ENCODE data around the gene RTP3.

RTP3 gene

GRCh38 chr3:46470831-46471230, 26.9 kb upstream of the RTP3 start:
- no peak for DNase-seq
- no peak overlapping the region for H4K12ac ChIP-seq (ENCODE audit: low read depth, low read length)
- no peak overlapping the region for H3K4me2 ChIP-seq (ENCODE audit: low read length)
- H2BK5ac ChIP-seq (ENCODE audit: low read depth, low read length, poor library complexity), result no peak overlapping the region
- no peak overlapping the region for H2AK5ac ChIP-seq (ENCODE audit: low read length)
- H3K14ac ChIP-seq (ENCODE audit: low read length), result no peak overlapping the region
- no peak overlapping the region for H3K27ac ChIP-seq (ENCODE audit: low read depth, low read length)
- no peak overlapping the region for H3K4ac ChIP-seq (ENCODE audit: low read depth, low read length)
- H3K36me3 ChIP-seq (ENCODE audit: control insufficient read depth in 1 of 2, insufficient read depth in 2 of 2, low read length in 2 of 2), result no peaks in the 10 kb centered on the region
- H3K4me3 ChIP-seq (ENCODE audit: low read depth, low read length), result no peak overlapping the region
- no peaks in the 10 kb centered on the region for H3K27me3 ChIP-seq (ENCODE audit: insufficient read depth, low read length)
- WGBS (ENCODE audit: extremely low coverage, insufficient coverage, insufficient read length), result no CpG with 5 or more reads among the region's 4 CpGs
- H3K79me2 ChIP-seq (ENCODE audit: control insufficient read depth, insufficient read depth, low read length, poor library complexity), result no peaks in the 10 kb centered on the region
- no peak overlapping the region for H2BK12ac ChIP-seq (ENCODE audit: low read length)
- no peak overlapping the region for H2AFZ ChIP-seq (ENCODE audit: insufficient read depth, low read length, poor library complexity)
- no peak overlapping the region for H3K9ac ChIP-seq (ENCODE audit: low read length)
- no peak overlapping the region for H3K18ac ChIP-seq (ENCODE audit: low read length)
- no peaks in the 10 kb centered on the region for H3K79me1 ChIP-seq (ENCODE audit: low read length)
- no peak overlapping the region for H2BK120ac ChIP-seq (ENCODE audit: insufficient read depth, low read length, poor library complexity)
- H4K91ac ChIP-seq (ENCODE audit: low read depth, low read length), result no peak overlapping the region
- no peaks in the 10 kb centered on the region for H3K9me3 ChIP-seq (ENCODE audit: insufficient read depth, low read depth, low read length)
- H3K23ac ChIP-seq (ENCODE audit: low read length), result no peak overlapping the region
- H3K4me1 ChIP-seq (ENCODE audit: control insufficient read depth in 1 of 2, insufficient read depth in 2 of 2, low read length in 2 of 2), result no peaks in the 10 kb centered on the region
- H4K8ac ChIP-seq (ENCODE audit: low read depth, low read length), result no peak overlapping the region

DNA sequence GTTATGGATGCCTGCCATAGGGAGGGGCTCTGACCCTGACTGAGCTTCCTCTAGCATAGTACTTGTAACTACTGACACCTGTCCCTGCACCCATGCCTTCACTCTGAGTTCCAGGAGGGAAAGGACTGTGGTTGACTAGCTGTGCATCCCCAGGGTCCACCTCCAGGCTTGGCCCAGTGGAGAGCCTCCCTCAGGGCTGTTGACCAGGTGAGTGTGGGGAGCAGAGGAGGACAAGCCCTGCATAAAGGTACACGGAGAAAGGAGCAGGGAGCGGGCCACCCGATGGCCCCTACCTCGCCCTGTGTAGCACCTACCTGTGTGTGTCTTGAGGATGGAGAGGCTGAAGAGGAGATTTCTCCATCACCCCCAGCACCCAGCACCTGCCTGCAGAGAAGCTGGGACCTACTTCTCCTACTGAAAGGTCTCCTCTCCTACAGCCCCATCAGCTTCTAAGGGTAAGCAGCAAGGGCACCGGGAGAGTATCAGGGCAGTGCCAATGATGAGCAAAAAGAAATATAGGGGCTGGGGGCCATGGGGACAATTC, 26.3 kb upstream of the RTP3 start:
- H2BK5ac ChIP-seq (ENCODE audit: low read depth, low read length, poor library complexity), result no peak overlapping the region
- no peak overlapping the region for H3K27ac ChIP-seq (ENCODE audit: low read depth, low read length)
- no peak overlapping the region for H3K4me3 ChIP-seq (ENCODE audit: low read depth, low read length)
- no peak overlapping the region for H4K91ac ChIP-seq (ENCODE audit: low read depth, low read length)
- no peak overlapping the region for H4K8ac ChIP-seq (ENCODE audit: low read depth, low read length)
- H3K9me3 ChIP-seq (ENCODE audit: insufficient read depth, low read depth, low read length), result no peaks in the 10 kb centered on the region
- H3K18ac ChIP-seq (ENCODE audit: low read length), result no peak overlapping the region
- no peak overlapping the region for H2BK12ac ChIP-seq (ENCODE audit: low read length)
- no peaks in the 10 kb centered on the region for H3K79me2 ChIP-seq (ENCODE audit: control insufficient read depth, insufficient read depth, low read length, poor library complexity)
- no peak overlapping the region for H3K4ac ChIP-seq (ENCODE audit: low read depth, low read length)
- DNase-seq, result no peak
- no peak overlapping the region for H2AK5ac ChIP-seq (ENCODE audit: low read length)
- no CpG with 5 or more reads among the region's 5 CpGs for WGBS (ENCODE audit: extremely low coverage, insufficient coverage, insufficient read length)
- H2AFZ ChIP-seq (ENCODE audit: insufficient read depth, low read length, poor library complexity), result no peak overlapping the region
- H3K4me2 ChIP-seq (ENCODE audit: low read length), result no peak overlapping the region
- no peaks in the 10 kb centered on the region for H3K4me1 ChIP-seq (ENCODE audit: control insufficient read depth in 1 of 2, insufficient read depth in 2 of 2, low read length in 2 of 2)
- H3K79me1 ChIP-seq (ENCODE audit: low read length), result no peaks in the 10 kb centered on the region
- no peaks in the 10 kb centered on the region for H3K36me3 ChIP-seq (ENCODE audit: control insufficient read depth in 1 of 2, insufficient read depth in 2 of 2, low read length in 2 of 2)
- no peak overlapping the region for H3K9ac ChIP-seq (ENCODE audit: low read length)
- no peak overlapping the region for H3K23ac ChIP-seq (ENCODE audit: low read length)
- H3K27me3 ChIP-seq (ENCODE audit: insufficient read depth, low read length), result no peaks in the 10 kb centered on the region
- H4K12ac ChIP-seq (ENCODE audit: low read depth, low read length), result no peak overlapping the region
- H3K14ac ChIP-seq (ENCODE audit: low read length), result no peak overlapping the region
- H2BK120ac ChIP-seq (ENCODE audit: insufficient read depth, low read length, poor library complexity), result no peak overlapping the region

DNA sequence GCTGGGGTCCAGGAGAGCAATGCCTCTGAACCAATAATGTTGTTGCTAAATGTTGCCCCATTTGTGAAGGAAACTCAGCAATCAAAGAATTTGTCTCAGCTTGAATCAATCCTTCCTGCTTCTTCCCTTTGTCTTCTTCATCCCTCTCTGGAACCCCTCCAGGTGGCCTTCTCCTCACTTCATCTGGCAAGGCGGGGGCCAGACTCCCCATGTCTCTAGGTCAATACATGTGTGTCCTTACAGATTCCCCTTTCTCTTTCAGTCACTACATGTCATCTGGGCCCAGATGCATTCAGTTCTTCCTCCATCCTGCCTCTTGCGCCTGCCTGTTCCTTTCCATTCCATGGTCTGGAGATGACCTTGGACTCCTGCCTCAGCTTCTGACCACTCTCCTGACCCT, 25.0 kb upstream of the RTP3 start:
- no peak overlapping the region for H3K4ac ChIP-seq (ENCODE audit: low read depth, low read length)
- no peak for DNase-seq

GRCh38 chr3:46477145-46477544, 20.6 kb upstream of the RTP3 start:
- H2BK12ac ChIP-seq (ENCODE audit: low read length), result no peak overlapping the region
- no peak overlapping the region for H3K4ac ChIP-seq (ENCODE audit: low read depth, low read length)
- no peak overlapping the region for H2BK120ac ChIP-seq (ENCODE audit: insufficient read depth, low read length, poor library complexity)
- no peak overlapping the region for H3K18ac ChIP-seq (ENCODE audit: low read length)
- peaks cover 3% of the 10 kb centered on the region for H3K9me3 ChIP-seq (ENCODE audit: insufficient read depth, low read depth, low read length)
- no peak overlapping the region for H4K91ac ChIP-seq (ENCODE audit: low read depth, low read length)
- no peak overlapping the region for H3K4me2 ChIP-seq (ENCODE audit: low read length)
- H3K4me1 ChIP-seq (ENCODE audit: control insufficient read depth in 1 of 2, insufficient read depth in 2 of 2, low read length in 2 of 2), result no peaks in the 10 kb centered on the region
- no peak overlapping the region for H2AFZ ChIP-seq (ENCODE audit: insufficient read depth, low read length, poor library complexity)
- no peak overlapping the region for H4K8ac ChIP-seq (ENCODE audit: low read depth, low read length)
- H4K12ac ChIP-seq (ENCODE audit: low read depth, low read length), result no peak overlapping the region
- H3K14ac ChIP-seq (ENCODE audit: low read length), result no peak overlapping the region
- H2BK5ac ChIP-seq (ENCODE audit: low read depth, low read length, poor library complexity), result no peak overlapping the region
- H3K27me3 ChIP-seq (ENCODE audit: insufficient read depth, low read length), result no peaks in the 10 kb centered on the region
- no CpG with 5 or more reads among the region's 4 CpGs for WGBS (ENCODE audit: extremely low coverage, insufficient coverage, insufficient read length)
- H3K4me3 ChIP-seq (ENCODE audit: low read depth, low read length), result no peak overlapping the region
- H2AK5ac ChIP-seq (ENCODE audit: low read length), result no peak overlapping the region
- H3K79me2 ChIP-seq (ENCODE audit: control insufficient read depth, insufficient read depth, low read length, poor library complexity), result no peaks in the 10 kb centered on the region
- no peak overlapping the region for H3K9ac ChIP-seq (ENCODE audit: low read length)
- H3K27ac ChIP-seq (ENCODE audit: low read depth, low read length), result no peak overlapping the region
- DNase-seq, result no peak
- no peaks in the 10 kb centered on the region for H3K79me1 ChIP-seq (ENCODE audit: low read length)
- H3K36me3 ChIP-seq (ENCODE audit: control insufficient read depth in 1 of 2, insufficient read depth in 2 of 2, low read length in 2 of 2), result no peaks in the 10 kb centered on the region
- H3K23ac ChIP-seq (ENCODE audit: low read length), result no peak overlapping the region

More for the DNA sequence above, 25.0 kb upstream of the RTP3 start:
- no peaks in the 10 kb centered on the region for H3K9me3 ChIP-seq (ENCODE audit: insufficient read depth, low read depth, low read length)
- no peak overlapping the region for H2BK12ac ChIP-seq (ENCODE audit: low read length)
- H3K9ac ChIP-seq (ENCODE audit: low read length), result no peak overlapping the region
- H3K27me3 ChIP-seq (ENCODE audit: insufficient read depth, low read length), result no peaks in the 10 kb centered on the region
- no peak overlapping the region for H3K4me3 ChIP-seq (ENCODE audit: low read depth, low read length)
- H4K91ac ChIP-seq (ENCODE audit: low read depth, low read length), result no peak overlapping the region
- H3K79me2 ChIP-seq (ENCODE audit: control insufficient read depth, insufficient read depth, low read length, poor library complexity), result no peaks in the 10 kb centered on the region
- no peak overlapping the region for H2AK5ac ChIP-seq (ENCODE audit: low read length)
- no peak overlapping the region for H3K4me2 ChIP-seq (ENCODE audit: low read length)
- H3K4me1 ChIP-seq (ENCODE audit: control insufficient read depth in 1 of 2, insufficient read depth in 2 of 2, low read length in 2 of 2), result no peaks in the 10 kb centered on the region
- H4K12ac ChIP-seq (ENCODE audit: low read depth, low read length), result no peak overlapping the region
- no peak overlapping the region for H2BK120ac ChIP-seq (ENCODE audit: insufficient read depth, low read length, poor library complexity)
- no peaks in the 10 kb centered on the region for H3K36me3 ChIP-seq (ENCODE audit: control insufficient read depth in 1 of 2, insufficient read depth in 2 of 2, low read length in 2 of 2)
- no peak overlapping the region for H3K23ac ChIP-seq (ENCODE audit: low read length)
- no peak overlapping the region for H3K27ac ChIP-seq (ENCODE audit: low read depth, low read length)
- H2BK5ac ChIP-seq (ENCODE audit: low read depth, low read length, poor library complexity), result no peak overlapping the region
- H3K79me1 ChIP-seq (ENCODE audit: low read length), result no peaks in the 10 kb centered on the region
- H2AFZ ChIP-seq (ENCODE audit: insufficient read depth, low read length, poor library complexity), result no peak overlapping the region
- no peak overlapping the region for H4K8ac ChIP-seq (ENCODE audit: low read depth, low read length)
- no CpG with 5 or more reads among the region's 2 CpGs for WGBS (ENCODE audit: extremely low coverage, insufficient coverage, insufficient read length)
- H3K14ac ChIP-seq (ENCODE audit: low read length), result no peak overlapping the region
- no peak overlapping the region for H3K18ac ChIP-seq (ENCODE audit: low read length)
